IgD-negative memory B cell (primary cell): ENCODE results near the gene KSR1. TPM values are rescaled to one million over a fixed set of nuclear protein-coding genes. Genes with fewer than 3 reads are reported as not detected.
A peak's percentile ranks its signal among the peaks of the same experiment; 100 is the strongest.
"Not testable (repeated sequence)": the region's sequence is repeated elsewhere in the genome, so short reads cannot be mapped to it uniquely, and the experiment has no call there.

ENCODE experiments used
- H3K27ac Mint-ChIP-seq, 3 donors: one replicate each; pipeline ENCODE4 v1.8.0; 2020 to 2022; ENCODE audit warnings: mild to moderate bottlenecking in 3 of 3, mixed read lengths in 3 of 3, moderate library complexity in 1 of 3
- H3K27me3 Mint-ChIP-seq: one replicate; pipeline ENCODE4 v1.8.0; 2021; ENCODE audit warnings: mixed read lengths
- H3K36me3 Mint-ChIP-seq: one replicate; pipeline ENCODE4 v1.8.0; 2020; ENCODE audit warnings: mild to moderate bottlenecking, mixed read lengths
- H3K4me1 Mint-ChIP-seq, 3 donors: one replicate each; pipeline ENCODE4 v1.8.0; 2020 to 2022; ENCODE audit warnings: mixed read lengths in 3 of 3, mild to moderate bottlenecking in 1 of 3
- H3K4me3 Mint-ChIP-seq, 4 donors: one replicate each; pipeline ENCODE4 v1.8.0; 2020 to 2022; ENCODE audit warnings: mild to moderate bottlenecking in 4 of 4, mixed read lengths in 4 of 4, moderate library complexity in 3 of 4
- H3K9me3 Mint-ChIP-seq, 3 donors: one replicate each; pipeline ENCODE4 v1.8.0; 2020 to 2021; ENCODE audit warnings: mixed read lengths in 3 of 3, mild to moderate bottlenecking in 1 of 3
- polyA plus RNA-seq: library from polyadenylated mRNA; unstranded; fragments of 300-500 nt; fragmentation: Illumina TruSeq; gene quantifications from one replicate; pipeline ENCODE4 v1.2.3, GENCODE V29; 2021

KSR1 gene
- polyA plus RNA-seq, 1 donor from 2014 or later: 2.1 TPM

DNA sequence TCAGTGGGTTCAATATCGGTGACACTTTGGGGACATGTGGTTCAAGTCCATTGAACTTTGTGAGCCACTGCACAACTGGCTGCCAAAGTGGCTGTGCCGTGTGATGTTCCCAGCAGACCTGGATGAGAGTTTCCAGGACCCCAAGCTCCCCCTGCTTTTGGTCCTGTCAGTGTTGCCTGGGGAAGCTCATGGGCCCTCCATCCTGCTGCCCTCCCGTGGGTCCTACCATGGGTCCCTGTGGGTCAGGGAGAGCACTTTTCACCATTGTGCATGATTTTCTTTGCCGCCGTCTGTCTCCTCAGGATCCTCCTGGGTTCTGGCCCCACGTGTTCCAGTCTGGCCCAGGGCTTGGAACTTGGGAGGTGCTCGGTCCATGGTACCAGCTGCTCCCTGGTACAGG, 212.9 kb downstream of the KSR1 start:
- no peak overlapping the region for H3K4me3 Mint-ChIP-seq
- peaks cover 0 to 2% (median 0%) of the 10 kb centered on the region in 3 donors for H3K4me1 Mint-ChIP-seq
- H3K27ac Mint-ChIP-seq: no peak overlapping the region
- peaks cover 1% of the 10 kb centered on the region for H3K27me3 Mint-ChIP-seq
- H3K36me3 Mint-ChIP-seq: peaks cover 1% of the 10 kb centered on the region
- H3K9me3 Mint-ChIP-seq: no peaks in the 10 kb centered on the region

DNA sequence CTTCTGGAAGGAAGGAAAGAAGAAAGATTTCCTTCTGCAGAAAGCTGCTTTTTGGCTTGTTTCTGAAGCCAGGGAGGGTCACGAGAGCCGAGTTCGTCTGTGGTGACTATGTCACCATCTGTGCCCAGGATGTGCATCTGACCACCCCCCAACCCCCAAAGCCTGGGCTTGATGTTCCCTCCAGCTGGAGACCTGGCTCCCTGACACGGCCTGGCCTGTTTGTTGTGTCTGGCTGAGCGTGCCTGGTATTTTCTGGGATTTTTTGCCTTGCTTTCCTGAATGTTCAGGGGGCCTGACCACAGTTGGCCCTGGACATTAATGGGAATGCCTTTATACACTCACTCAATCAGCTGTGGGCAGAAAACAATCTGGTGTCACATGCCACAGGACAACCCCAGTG, 213.6 kb downstream of the KSR1 start:
- H3K4me1 Mint-ChIP-seq: peaks cover 0 to 2% (median 0%) of the 10 kb centered on the region in 3 donors
- no peaks in the 10 kb centered on the region for H3K9me3 Mint-ChIP-seq
- H3K27me3 Mint-ChIP-seq: peaks cover 1% of the 10 kb centered on the region
- no peak overlapping the region for H3K27ac Mint-ChIP-seq
- H3K4me3 Mint-ChIP-seq: no peak overlapping the region
- peaks cover 1% of the 10 kb centered on the region for H3K36me3 Mint-ChIP-seq

DNA sequence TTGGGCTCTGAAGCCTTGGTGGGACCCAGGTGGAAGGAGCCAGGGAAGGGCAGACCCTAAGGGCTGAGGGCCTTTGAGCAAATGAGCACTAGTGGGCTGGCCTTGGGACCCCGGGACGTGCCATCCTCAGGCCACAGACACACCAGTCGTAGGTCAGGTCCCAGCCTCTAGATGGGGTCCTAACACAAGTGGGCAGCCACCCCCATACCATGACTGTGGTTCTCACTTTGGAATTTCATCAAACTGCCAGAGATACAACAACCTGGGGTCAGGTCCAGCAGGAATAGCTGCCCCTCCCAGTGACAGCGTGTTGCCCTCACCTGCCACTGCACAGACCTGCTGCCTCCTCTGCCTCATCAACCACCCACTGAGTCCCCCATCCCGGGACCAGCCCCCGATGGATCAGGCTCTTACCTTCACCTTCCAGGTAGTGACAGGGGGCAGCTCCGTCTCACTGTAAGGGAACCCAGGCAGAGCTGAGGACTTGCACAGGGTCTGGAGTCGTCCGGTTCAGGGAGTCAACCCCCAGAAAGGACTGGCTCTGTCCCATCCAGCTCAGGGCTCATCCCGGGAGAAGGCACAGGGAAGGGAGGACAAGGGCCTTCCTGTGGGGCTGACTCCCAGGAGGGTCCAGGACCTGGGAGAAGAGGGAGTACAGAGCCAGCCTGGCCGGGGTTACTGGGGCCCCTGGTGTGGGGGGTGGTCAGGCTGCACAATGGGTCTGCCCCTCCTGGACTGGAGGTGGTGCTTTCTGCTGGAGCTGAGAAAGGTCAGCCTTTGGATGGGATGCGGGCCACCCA, 214.7 kb downstream of the KSR1 start:
- Mint-ChIP-seq H3K36me3 (peaks cover 1% of the 10 kb centered on the region), H3K4me1 (peaks cover 0 to 2% (median 0%) of the 10 kb centered on the region in 3 donors), H3K4me3 (no peak overlapping the region)

DNA sequence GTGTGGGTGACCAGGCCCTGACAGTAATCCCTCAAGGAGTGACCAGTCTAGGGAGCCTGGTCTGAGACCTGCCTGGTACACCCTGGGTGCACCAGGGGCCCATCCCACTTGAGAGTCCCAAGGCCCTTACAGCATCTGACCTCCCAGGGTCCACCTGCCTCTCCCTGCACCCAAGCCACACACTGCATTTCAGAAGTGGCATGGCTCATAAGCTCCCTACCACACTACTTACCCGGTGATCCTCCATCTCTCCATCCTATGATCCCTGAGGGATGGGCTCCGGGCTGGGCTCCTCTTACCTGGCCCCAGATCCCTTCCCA, 215.3 kb downstream of the KSR1 start:
- Mint-ChIP-seq H3K27me3 (peaks cover 1% of the 10 kb centered on the region), H3K36me3 (peaks cover 1% of the 10 kb centered on the region), H3K27ac (no peak overlapping the region), H3K4me1 (peaks cover 0 to 2% (median 0%) of the 10 kb centered on the region in 3 donors), H3K9me3 (no peaks in the 10 kb centered on the region), H3K4me3 (no peak overlapping the region)

More for the DNA sequence above, 214.7 kb downstream of the KSR1 start:
- no peaks in the 10 kb centered on the region for H3K9me3 Mint-ChIP-seq
- H3K27ac Mint-ChIP-seq: peak overlapping the region in 1 of 3 donors; percentile 76
- H3K27me3 Mint-ChIP-seq: peaks cover 1% of the 10 kb centered on the region

DNA sequence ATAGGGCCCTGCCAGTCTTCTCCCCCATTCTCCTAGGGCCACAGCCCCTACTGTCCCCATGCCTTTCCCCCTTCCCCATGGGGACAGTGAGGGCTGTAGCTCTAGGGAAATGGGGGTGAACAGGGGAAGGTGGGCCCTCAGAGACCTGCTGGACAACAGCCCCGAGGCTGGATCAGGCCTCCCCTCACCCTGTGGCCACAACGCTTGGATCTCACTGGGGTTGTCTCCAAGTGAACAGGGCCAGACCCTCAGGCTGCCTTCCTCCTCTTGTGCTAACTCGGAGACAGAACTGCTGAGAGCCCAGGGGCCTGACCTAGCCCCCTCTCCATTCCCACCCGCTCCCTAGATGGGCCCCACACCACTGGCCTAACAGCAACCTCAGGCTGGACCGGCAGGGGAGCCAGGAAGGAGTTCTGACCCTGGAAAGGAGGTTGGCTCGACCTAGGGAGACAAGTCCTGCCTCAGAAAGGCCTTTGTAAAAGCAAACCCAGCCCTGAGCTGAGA, 215.8 kb downstream of the KSR1 start:
- not testable (repeated sequence) for H3K4me1 Mint-ChIP-seq, H3K27ac Mint-ChIP-seq, H3K27me3 Mint-ChIP-seq, H3K9me3 Mint-ChIP-seq, H3K36me3 Mint-ChIP-seq, H3K4me3 Mint-ChIP-seq

DNA sequence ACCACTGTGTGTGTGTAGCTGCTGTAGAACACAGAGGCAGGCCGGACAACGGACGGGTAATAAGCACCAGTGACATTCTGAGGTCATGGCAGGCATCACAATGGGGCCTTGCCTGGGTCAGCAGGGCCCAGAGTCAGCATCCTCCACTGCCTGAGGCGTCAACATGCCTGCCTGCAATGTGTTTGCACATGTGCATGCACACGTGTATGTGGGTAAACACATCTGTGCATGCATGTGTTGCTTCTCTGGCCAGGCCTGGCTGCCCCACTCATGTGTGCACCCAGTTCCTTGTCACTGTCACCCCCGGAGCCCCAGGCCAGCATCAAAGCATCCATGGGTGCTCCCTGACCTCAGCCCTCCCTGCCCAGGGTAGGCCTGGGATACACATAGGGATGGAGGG, 218.1 kb downstream of the KSR1 start:
- H3K4me1 Mint-ChIP-seq: peaks cover 0 to 2% (median 0%) of the 10 kb centered on the region in 3 donors
- H3K9me3 Mint-ChIP-seq: no peaks in the 10 kb centered on the region
- peaks cover 1% of the 10 kb centered on the region for H3K36me3 Mint-ChIP-seq
- H3K27me3 Mint-ChIP-seq: peaks cover 8% of the 10 kb centered on the region
- no peak overlapping the region for H3K27ac Mint-ChIP-seq
- no peak overlapping the region for H3K4me3 Mint-ChIP-seq

Other genes with a start within 250 kb of the KSR1 start
- gene WSB1, start 162.3 kb upstream of the KSR1 start, polyA plus RNA-seq: 261 TPM
- gene LGALS9, start 174.7 kb downstream of the KSR1 start, polyA plus RNA-seq: 53.4 TPM